ENCODE data around the gene LRWD1.
"Not testable (repeated sequence)": the region's sequence is repeated elsewhere in the genome, so short reads cannot be mapped to it uniquely, and the experiment has no call there.

DNA sequence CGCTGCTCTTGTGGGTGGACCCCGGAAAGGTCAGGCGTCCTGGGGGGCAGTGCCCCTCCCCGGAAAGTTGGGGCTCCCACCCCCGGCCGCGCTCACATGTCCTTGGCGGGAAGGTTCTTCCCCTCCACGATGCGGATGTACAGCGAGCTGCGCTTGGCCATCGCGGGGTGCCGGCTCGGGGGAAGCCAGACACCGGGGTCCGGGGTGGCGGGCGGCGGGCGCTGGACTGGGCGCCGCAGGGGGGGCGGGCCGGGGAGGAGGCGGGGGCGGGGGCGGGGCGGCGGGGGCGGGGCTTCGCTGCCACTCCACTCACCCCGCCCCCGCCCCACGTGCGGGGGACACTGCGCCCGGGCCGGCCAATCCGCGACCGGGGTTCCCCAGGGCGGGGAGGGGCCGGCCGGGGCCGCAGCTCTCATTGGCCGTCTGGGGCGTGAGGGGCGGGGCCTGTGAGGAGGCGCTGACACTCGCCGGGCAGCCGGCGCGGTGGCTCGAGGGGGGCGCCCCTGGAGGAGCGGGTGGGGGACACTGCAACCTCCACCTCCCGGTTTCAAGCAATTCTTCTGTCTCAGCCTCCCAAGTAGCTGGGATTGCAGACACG is 52.9 kb downstream of the LRWD1 start, which contains the start of gene RASA4B:
- TF ChIP-seq, protein P1, sequence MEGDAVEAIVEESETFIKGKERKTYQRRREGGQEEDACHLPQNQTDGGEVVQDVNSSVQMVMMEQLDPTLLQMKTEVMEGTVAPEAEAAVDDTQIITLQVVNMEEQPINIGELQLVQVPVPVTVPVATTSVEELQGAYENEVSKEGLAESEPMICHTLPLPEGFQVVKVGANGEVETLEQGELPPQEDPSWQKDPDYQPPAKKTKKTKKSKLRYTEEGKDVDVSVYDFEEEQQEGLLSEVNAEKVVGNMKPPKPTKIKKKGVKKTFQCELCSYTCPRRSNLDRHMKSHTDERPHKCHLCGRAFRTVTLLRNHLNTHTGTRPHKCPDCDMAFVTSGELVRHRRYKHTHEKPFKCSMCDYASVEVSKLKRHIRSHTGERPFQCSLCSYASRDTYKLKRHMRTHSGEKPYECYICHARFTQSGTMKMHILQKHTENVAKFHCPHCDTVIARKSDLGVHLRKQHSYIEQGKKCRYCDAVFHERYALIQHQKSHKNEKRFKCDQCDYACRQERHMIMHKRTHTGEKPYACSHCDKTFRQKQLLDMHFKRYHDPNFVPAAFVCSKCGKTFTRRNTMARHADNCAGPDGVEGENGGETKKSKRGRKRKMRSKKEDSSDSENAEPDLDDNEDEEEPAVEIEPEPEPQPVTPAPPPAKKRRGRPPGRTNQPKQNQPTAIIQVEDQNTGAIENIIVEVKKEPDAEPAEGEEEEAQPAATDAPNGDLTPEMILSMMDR (IDR thresholded peaks at IDR 0.05), result not testable (repeated sequence)
- not testable (repeated sequence) for TF ChIP-seq POLR2A (IDR thresholded peaks at IDR 0.05)
